B cell (primary cell): ENCODE measurements around the gene TRMT1L.

Experiments used
- CTCF ChIP-seq: fragments of 200-600 bp; IDR thresholded peaks from one replicate; pipeline ENCODE4 v1.8.0; 2022; ENCODE audit warnings: antibody characterized with exemption, mild to moderate bottlenecking
- EZH2 ChIP-seq: IDR thresholded peaks from 2 replicates; pipeline ENCODE4 v1.6.1; 2012; ENCODE audit warnings: borderline replicate concordance, low read depth, mild to moderate bottlenecking, moderate library complexity, low read length; ENCODE audit not compliant: insufficient read depth, poor library complexity, severe bottlenecking

- TF ChIP-seq CTCF (no peak), EZH2 (no peak)
Measured at GRCh38 chr1:185155600-185156287, 1.0 kb downstream of the TRMT1L start.
